GM19025 (cell line): ENCODE measurements around the gene ZNF283.
"Not testable (repeated sequence)": the region's sequence is repeated elsewhere in the genome, so short reads cannot be mapped to it uniquely, and the experiment has no call there.

ENCODE experiments used
- ATAC-seq: cut with Tn5 transposase; IDR thresholded peaks from one replicate; pipeline ENCODE4 v1.9.1; 2021; ENCODE audit warnings: mild to moderate bottlenecking, low read depth, moderate library complexity; ENCODE audit not compliant: unreplicated experiment

Gene ZNF283

DNA sequence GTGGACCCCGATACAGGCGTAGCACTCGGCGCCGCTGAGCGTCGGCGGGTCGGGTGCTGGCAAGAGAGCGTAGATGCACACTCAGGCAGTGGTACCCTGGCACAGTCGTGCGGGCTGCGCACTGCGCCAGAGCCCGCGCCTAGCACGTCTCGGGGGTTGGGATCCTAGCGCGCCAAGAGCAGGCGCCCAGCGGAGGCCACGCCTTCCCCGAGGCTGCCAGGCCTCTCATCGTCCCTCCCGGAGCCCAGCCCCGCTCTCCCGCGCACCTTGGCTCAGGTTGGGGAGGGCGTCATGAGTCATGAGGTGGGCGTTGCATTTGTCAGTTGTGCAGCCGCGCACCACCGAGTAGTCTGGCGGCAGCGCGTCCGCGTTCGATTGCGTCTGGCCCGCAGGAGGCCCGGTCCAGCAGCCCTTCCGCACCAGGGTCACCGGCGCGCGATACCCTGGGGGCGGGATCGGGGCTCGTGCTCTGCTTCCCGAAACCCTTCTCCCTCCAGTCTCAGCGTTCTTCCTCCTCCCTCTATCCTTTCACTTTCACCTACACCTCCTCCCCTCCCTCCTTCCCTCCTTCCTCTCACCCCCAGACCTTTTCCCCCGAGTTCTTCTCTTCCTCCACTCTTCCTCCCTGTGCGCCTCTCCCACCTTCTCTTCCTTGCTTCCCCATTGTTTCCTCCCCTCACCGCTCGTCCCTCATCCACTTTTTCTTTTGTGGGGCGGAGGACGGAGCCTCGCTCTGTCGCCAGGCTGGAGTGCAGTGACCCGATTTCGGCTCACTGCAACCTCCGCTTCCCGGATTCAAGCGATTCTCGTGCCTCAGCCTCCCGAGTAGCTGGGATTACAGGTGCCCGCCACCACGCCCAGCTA lies 28.3 kb upstream of the ZNF283 start:
- ATAC-seq, result no peak

DNA sequence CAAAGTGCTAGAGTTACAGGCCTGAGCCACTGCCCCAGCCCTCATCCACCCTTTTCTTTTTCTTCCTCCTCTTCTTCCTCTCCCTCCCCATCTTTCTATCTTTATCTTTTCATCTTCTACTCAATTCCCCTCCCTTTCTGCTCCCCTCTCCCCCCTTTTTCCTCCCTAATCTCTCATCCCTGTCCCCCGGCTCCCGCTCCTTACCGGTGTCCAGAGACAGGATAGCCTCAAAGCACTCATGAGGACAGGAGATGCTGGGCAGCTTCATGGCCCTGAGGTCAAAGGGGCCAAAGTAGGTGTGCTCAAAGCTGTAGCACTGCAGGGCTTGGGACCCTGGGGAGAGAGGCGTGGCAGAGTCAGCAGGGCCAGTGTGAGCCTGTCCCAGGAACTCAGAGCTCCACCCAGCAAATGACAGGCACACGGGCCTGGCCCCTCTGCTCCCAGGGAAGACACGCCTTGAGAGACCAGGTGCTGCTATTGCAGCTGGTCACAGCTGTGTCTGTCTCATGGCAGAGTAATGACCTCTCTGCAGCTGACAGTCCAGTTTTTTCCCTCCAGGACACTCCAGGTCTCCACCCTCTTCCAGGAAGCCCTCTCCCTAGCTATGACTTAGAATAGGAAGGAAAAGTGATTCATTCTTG lies 27.5 kb upstream of the ZNF283 start:
- no peak for ATAC-seq

DNA sequence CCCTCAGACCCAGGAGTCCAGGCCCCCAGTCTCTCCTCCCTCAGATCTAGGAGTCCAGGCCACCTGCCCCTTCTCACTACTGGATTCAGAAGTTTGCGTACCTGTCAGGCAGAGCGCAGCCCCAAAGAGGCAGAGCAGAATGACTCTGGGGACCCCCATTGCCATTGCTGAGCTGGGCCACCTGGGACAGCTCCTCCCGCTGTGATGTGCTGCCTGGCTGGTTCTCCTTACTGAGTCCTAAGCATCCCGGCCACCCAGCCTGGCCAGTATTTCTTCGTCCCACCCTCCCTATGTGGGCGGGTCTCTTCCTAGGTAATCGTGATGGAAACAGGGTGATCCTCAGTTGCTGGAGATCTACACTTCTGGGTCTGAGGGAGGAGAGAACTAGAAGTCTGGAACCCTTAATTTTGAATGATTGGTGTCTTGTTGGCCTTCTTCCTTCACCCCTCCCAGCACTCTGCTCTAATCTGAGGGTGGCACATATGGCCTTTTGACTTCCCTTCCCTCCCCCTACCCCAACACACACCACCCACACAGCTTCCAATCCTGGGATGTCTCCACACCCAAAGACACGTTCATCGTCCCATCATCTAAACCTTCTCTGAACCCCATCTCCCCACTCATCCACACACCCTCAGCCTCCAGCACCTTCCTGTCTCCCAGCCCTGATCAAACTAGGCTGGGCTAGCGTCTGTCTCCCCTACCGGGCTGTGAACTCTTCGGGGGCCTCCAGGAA lies 24.7 kb upstream of the ZNF283 start, which contains the start of gene LYPD5:
Gene LYPD5 (minus strand): TSS at position 232 of the 736 bp plus-strand sequence. CDS start 67 bp downstream, at position 165.
- ATAC-seq, result no peak

DNA sequence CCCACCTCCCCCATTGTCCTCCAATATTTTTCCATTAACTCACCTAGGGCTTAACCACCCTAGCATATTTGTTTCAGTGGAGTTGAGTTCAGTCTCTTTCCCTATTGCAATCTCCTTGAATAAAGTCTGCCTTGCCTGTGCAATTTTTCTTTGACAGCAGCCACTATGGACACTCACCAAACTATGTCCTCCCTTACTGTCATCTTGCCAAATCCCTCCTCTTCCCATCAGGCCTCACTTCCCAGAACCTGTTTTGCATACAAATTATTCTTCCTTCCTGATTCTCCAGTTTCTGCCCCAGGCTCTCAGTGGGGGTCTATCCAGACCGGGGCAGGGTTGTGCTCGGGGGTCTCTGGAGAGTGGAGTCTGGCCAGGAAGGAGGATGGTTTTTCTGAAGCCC lies 22.7 kb upstream of the ZNF283 start:
- no peak for ATAC-seq

DNA sequence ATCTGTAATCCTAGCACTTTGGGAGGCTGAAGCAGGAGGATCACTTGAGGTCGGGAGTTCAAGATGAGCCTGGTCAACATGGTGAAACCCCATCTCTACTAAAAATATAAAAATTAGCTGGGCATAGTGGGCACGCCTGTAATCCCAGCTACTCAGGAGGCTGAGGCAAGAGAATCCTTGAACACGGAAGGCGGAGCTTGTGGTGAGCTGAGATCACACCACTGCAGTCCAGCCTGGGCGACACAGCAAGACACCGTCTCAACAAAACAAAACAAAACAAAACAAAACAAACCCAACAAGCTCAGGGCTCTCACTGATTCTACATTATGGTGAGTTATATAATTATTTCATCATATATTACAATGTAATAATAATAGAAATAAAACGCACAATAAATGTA lies 20.7 kb upstream of the ZNF283 start:
- ATAC-seq, result not testable (repeated sequence)

DNA sequence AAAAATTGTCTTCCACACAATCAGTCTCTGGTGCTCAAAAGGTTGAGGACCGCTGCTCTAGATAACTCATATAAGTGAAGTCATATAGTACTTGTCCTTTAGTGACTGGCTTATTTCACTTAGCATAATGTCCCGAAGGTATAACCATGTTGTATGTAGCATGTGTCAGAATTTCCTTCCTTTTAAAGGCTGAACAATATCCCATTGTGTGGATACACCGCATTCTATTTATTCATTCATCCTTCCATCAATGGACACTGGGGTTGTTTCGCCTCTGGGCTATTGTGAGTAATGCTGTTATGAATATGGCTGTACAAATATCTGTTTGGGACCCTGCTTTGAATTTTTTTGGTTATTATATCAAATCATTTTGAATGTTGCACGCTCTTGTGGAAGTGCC lies 20.3 kb upstream of the ZNF283 start:
- no peak for ATAC-seq

- ATAC-seq, result no peak
Observed at GRCh38 chr19:43807651-43808050, 19.5 kb upstream of the ZNF283 start.

GRCh38 chr19:43809762-43810696 lies 17.1 kb upstream of the ZNF283 start:
- ATAC-seq, result no peak

DNA sequence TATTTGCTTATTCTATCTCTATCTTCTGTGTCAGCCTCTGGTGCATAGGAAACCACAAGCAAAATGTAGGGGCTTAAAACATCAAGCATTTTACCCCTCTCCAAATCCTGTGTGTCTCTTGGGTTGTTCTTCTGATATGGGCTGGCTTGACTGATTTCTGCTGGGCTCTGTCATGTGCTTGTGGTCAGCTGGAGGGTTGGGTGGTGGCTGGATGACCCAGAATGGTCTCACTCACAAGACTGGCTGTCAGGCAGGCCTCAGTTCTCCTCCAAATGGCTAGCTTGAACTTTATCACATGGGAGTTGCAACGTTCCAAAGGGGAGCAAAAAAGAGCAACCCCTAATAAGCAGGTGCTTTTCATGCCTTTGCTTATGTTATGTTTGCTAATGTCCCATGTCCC lies 15.3 kb upstream of the ZNF283 start:
- no peak for ATAC-seq

DNA sequence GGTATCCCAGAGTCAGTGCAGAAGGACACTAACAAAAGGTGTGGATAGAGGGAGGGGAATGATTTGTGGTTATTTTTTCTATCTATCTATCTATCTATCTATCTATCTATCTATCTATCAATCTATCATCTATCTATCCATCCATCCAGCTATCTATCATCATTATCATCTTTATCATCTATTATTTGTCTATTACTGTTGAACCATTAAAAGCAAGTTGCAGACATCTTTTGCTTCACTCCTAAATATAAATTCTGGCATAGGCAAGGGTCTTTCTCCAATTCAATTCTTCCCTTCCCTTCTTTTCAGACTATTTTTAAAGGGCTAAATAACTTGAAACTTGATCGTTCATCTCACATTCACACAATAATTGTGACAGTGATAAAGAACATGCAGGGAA lies 14.9 kb upstream of the ZNF283 start:
- no peak for ATAC-seq

DNA sequence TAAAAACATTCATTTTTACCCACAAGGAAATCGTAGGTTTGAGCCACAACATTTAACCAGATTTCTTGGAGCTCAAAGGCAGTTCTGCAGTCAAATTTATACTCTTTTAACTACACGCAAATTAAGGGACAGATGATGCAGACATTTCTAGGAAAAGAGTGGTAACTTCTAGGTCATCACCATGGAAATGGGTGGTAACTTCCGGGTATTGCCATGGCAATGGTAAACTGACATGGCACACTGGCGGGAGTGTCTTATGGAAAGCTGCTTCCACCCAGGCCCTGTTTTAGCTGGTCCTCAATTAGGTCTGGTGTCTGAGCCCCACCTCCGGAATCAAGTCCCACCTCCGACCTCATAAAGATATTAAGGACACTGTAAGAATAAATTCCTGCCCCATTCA lies 14.4 kb upstream of the ZNF283 start:
- ATAC-seq, result no peak

DNA sequence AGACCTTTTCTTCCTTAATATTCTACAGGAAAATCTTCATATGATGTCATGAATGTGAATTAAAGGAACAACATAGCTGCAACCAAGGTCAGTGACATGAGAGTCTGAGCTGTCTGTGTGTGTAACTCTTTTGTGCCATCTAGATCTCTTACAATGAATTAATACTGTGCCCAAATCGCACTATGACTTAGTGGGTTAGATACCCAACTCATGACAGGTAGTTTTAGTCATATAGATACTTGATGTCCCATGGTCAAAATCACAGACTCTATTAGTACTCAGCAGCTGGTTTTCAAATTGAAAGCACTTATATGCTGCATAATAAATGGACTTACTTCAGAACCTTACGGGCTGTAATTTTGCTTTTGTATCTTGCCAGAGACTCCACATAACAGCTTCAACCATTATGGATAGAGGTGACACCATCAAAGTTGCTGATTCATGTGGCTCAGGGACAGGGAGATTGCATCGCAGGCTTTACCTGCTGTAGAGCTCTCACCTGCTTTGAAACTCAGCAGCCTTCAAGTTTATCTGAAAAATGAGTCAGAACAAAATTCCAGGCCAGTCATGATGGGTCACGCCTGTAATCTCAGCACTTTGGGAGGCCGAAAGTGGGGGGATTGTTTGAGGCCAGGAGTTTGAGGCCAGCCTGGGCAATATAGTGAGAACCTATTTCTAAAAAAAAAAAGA lies 12.3 kb upstream of the ZNF283 start:
- ATAC-seq, result no peak

- ATAC-seq, result not testable (repeated sequence)
Observed at GRCh38 chr19:43817454-43817853, 9.7 kb upstream of the ZNF283 start.

DNA sequence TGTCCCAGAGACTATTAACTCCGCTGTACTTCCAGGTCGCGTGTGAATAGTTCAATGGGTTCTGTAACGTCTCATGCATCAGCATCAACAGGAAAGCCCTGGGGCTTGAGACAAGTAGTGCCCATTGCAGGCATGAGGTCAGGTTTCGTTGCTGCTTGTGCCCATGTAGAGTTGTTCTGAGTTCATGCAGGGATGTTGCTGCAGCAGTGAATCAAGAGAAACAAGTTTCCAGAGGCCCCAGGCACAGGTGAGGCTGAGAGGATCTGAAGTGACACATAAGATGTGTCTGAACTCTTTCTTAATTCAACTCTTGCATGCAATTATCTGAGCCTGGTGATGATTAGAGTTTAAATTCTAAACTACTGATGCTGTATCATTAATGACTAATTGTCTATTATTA lies 8.6 kb upstream of the ZNF283 start:
- ATAC-seq, result no peak

GRCh38 chr19:43820098-43820883 lies 6.8 kb upstream of the ZNF283 start:
- no peak for ATAC-seq

- no peak for ATAC-seq
Observed at GRCh38 chr19:43820884-43821215, 6.3 kb upstream of the ZNF283 start.

DNA sequence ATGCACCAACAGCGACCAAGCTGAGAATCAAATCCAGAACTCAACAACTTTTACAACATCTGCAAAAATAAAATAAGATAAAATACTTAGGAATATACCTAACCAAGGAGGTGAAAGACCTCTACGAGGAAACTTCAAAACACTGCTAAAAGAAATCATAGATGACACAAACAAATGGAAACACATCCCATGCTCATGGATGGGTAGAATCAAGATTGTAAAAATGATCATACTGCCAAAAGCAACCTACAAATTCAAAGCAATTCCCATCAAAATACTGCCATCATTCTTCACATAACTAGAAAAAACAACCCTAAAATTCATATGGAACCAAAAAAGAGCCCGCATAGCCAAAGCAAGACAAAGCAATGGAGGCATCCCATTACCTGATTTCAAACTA lies 3.3 kb upstream of the ZNF283 start:
- ATAC-seq, result not testable (repeated sequence)

- ATAC-seq, result not testable (repeated sequence)
Observed at GRCh38 chr19:43824572-43824971, 2.5 kb upstream of the ZNF283 start.

- ATAC-seq, result no peak
Observed at GRCh38 chr19:43839139-43839538, 12.0 kb downstream of the ZNF283 start.
